Measurements from ENCODE around the gene NTMT2.

Gene NTMT2

DNA sequence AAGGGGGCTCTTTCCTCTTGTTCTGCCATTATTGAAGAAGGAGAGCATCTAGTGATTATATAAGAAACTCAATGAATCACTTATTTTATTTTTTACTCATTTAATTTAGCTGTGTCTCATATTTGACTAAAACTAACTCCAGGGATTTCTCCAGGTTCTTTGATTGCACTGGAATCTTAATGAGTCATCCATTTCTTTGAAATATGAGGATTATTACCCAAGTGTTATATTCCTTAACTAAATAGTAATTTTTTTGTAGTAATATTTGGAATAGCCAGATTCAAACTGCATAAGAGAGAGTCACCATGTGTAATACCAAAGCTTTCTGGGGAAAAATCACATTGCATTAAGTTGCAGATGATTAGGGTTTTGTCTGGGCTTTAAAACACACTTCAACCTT is 59.5 kb downstream of the NTMT2 start:
- DNase-seq, result no peak

- no peak for DNase-seq
Measured at GRCh38 chr1:170209125-170209524, 63.4 kb downstream of the NTMT2 start.

- DNase-seq, result no peak
Measured at GRCh38 chr1:170210142-170210541, 64.4 kb downstream of the NTMT2 start.

GRCh38 chr1:170213596-170213995 is 67.8 kb downstream of the NTMT2 start:
- no peak for DNase-seq

DNA sequence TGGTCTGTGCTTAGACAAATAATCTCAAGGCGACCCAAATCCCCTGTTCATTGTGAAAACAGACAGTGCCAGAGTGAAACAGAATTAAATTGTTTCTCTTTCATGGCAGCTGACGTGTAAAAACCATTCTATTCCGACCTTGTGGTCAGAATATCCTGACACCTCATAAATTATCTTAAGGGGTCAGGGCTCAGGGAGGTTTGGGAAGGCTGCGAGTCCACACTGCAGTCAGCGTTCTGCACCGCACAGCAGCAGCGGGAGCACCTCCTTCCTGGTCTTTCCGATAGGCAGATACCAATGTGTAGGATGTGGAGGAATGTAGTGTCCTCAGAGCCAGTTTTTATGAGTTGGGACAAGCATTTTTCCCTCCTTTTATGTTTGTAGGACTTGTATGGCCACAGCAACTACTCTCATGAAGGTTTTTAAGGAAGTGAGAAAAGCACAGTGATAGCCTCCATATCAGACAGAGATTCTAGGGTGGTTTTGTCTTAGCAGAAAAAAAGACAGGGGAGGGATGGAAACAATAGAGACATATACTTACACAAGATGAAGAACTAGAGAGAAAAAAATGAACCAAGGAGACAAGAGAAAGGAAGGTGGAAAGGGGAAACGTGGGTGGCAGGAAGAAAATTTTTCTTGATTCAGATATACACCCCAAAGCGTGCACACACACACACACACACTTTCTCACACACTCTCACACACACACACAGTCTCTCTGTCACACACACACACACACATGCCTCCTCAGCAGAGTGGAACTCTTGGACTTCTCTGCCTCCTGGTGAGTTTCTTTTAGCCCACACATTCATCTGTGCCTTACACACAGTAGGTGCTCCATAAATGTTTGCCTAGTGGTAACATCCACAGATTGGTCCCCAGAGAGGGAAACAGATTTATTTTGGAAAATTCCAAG is 68.6 kb downstream of the NTMT2 start:
- no peak for DNase-seq

GRCh38 chr1:170215072-170215885 is 69.5 kb downstream of the NTMT2 start:
- no peak for DNase-seq

DNA sequence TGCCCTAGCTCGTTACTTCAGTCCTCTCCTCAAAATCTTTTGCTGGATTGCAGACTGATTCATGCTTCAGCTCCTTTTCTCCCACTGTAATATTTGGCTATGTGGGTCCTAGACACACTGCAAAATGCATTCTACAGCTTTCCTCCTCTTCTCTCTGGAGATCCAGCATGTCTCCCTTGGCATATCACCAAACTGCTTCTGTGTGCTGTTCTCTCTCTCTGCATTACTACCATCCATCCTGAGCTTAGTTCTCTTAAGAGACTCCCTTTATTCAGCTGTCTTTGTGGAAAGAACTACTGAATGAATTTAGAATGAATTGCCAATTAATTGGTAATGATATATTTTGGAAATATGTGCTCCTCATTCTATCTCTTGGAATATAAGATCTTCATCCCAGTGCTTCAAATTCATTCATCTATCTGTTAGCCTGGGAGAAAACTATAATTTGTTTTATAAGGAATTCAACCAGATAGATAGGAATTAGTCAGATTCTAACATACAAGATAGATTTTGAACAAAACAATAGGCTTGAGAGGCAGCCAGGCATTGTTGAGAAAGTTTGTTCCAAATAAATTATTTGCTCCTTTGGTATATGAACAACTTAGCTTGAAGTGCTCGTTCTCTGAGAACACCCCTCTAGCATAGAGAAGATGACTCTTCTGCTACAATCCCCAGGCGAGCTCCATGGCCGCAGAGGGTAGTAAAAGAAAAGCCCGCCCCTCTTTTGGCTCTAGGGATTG is 71.9 kb downstream of the NTMT2 start:
- DNase-seq, result no peak

DNA sequence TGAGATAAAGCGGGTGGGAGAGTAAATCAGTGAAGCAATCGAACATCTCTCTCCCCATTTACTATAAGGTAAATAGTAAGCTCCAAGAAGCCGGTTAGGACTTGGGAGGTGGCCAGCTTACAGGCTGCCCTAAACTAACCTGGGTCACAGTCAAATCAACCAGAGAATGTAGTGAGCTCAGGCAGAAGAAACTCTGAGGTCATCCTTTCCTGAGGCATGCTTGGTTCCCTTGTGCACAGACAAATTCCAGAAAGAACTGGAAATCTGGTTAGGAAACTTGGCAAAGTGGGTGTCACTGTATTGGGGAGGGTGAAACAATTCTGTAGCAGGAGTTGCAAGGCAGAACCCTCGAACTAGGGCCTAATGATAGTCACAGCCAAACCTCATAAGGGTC is 72.5 kb downstream of the NTMT2 start:
- no peak for DNase-seq

Data from anterior cingulate cortex (tissue), 58 donors.